Activated CD4-positive, alpha-beta T cell treated with anti-CD3 and anti-CD28 coated beads, Interleukin-2, amount 50 U/mL, for 48 hours (primary cell): ENCODE measurements around the gene ABI3BP.
"Not testable (repeated sequence)": the region's sequence is repeated elsewhere in the genome, so short reads cannot be mapped to it uniquely, and the experiment has no call there.

ENCODE experiments used
- DNase-seq, 2 experiments: peaks; one replicate each; pipeline ENCODE4 v3.0.0-alpha.2; 2020

ABI3BP gene

DNA sequence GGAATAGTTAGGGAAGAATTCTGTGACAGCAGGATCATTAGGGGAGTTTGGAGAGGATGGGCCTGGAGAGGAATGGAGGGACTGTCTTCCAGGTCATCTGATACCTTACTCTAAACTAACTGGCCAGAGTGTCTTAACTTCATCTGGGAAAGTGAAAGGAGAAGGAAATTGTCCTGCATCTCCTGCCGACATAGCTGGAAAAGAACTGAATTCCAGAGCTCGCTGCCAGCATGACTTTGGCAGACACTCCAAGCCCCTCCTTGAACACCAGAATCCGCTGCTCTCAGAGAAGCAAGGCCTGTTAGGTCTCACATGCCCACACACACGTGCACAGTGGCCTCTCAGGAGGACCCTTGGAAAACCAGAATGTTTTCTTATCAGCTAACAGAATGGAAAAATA is 10.5 kb downstream of the ABI3BP start:
- DNase-seq, result no peak

DNA sequence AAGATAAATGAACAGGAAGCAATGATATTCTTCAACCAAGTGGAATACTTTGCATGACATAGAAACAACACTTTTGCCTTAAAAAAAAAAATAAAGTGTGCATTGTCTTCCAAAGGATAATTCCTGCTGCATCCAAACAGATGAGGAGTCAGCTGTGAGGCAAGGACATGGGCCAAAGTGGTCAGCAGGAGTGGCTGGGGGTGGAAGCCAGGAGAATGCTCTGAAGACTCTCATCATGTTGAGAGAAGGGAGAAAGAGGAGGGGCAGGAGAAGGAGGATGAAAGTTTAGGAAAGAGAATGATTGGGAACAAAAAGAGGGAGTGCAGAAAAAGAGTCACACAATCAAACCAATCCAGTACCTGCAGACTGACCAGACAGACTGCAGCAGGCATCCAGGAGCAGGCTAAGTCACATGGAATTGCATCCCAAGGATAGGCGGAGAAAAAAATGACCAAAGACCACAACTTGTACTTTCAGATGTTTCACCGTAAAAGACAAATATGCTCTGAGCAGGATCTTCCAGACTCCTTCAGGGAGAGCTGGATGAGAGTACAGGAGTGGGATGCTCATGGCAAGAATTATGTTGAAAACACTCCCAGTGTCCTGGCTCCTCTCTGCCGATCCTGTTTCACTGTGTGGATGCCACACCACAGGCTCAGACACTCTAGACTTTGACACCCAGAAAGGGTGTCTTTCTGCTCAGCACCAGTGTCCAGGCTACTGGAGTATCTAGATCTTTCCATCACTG is 11.9 kb downstream of the ABI3BP start:
- DNase-seq, result no peak

DNA sequence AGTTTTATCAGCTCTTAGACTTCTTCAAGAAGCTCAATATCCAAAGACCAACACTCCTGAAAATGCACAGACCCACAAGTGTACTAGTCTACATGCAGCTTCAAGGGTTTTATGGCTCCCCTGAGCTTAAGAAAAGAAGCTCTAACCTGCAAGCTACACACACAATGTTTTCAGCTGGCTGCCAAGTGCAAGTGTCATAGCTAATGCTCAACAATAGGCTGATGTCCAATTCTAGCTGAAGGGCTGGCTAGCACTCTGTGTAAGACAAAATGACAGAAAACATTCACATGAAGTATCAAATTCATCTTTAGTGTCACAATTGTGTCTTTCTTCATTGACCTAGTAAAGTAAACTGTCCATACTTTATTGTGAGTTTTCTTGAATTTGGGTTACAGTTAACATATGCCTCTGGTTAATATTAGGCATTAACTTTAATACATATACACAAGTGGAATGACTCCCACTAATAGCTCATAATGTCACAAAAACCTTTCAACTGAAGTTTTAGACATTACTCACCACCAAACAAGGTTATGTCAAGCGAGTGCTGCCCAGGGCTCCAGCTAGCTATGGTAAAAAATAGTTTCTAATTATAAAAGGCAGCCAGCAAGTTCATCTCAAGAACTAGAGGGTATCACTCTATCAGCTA is 15.1 kb downstream of the ABI3BP start:
- DNase-seq, result no peak

DNA sequence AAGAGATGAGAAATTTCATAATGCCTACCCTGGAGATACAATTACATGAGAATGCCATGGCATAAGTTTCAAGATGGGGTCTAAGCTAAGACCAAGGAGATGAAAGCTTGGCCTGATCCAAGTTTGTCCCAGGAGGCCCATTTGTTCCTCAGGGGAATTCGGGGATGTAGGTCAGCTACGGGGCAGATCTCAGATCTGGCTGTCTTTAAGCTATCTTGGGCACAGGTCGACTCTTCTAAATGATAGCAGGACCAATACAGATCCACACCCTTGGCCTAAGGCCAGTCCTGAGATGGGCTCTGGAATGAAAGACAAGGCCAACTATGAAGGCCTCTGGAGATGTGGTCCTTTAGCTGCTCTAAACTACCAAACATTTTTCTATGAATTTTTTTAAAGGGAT is 16.6 kb downstream of the ABI3BP start:
- no peak for DNase-seq

DNA sequence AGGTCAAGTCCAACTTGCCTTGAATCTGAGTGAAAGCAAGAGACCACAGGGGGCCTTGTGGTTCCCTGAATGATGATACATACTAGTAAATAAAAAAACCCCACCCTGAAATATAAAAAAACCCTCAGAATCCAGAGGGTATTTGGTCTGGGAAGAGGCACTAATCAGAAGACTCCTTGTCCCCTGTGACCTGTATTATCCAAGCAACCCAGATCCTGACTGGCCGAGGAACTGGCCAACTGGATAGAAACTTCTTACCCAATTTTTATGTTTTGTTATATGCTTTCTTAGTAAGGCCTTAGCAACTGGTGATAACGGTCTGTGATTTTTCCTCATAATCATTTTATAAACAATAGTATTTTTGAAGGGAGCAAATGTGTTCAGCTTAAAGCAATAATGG is 17.5 kb downstream of the ABI3BP start:
- no peak for DNase-seq

DNA sequence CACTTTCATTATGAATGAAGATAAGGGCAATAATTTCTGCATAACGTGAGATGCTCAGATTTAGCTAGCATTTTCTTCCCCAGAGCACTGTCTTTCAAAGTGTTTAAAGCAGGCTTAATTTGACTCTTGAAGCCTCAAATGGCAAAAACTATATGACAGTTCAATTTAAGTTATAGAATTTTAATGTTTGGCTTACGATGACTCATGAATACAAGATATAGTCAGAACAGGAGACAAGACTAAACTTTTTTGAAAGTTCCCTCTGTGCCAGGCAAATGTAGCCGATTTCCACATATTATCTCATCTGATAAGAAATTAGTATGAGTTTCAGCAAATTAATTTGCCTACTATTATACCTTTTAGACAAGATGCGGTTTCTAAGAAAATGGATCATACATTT is 19.6 kb downstream of the ABI3BP start:
- no peak for DNase-seq

DNA sequence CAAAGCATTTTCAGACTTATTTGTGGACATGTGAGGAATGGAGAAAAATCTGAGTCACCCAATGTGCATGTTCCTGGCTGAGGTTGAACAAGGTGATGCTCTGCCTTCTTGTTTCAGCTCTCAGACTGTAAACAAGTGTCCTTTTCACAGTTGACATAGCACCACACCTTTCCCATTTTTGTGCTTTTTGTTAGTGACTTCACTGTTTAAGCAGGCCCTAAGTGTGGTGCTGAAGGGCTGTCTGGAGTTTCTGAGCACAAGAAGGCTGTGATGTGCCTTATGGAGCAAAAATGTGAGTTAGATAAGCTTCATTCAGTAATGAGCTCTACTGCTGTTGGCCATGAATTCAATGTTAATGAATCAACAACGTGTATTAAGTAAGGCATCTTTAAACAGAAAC is 20.4 kb downstream of the ABI3BP start:
- no peak for DNase-seq

DNA sequence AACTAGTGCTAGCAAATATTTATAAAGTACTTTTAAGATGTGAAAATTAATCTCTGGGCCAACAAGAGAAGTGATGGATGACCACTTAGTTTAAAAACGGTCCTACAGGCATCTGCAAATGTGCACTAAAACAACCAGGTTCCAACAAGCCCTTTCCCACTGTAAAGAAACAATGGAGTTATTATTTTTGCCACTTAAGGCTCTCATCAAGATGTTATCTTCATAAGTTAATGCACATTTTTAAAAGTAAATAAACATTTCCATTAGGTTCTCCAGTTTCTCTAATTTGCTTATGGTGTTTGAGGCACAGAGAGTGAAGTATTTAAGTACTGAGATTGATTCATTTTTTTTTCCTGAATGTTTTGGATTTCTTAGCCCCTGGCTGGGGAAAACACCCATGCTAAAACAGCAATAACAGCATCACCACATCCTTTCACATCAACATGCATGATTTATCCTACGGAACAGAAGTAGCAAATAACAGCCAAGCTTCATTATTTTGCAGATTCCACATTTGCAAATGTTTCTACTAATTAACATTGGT is 20.8 kb downstream of the ABI3BP start:
- no peak for DNase-seq

DNA sequence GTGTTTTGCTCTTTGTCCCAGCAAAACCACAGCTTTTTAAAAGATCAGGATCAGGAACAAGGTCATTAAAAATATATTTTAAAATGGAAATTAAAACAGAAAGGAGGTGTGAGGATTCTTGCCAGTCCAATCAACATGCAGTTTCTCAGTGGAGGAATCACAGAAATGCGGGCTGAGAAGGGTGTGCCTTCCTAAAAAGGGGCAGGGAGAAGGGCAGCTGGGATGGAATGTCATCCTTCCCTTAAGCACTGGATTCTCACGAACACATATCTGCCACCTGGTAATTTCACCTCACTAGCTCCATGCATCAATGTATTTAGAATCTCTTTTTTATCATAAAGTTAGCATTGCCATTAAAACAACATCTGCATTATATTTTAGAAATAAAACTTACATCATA is 21.4 kb downstream of the ABI3BP start:
- no peak for DNase-seq

DNA sequence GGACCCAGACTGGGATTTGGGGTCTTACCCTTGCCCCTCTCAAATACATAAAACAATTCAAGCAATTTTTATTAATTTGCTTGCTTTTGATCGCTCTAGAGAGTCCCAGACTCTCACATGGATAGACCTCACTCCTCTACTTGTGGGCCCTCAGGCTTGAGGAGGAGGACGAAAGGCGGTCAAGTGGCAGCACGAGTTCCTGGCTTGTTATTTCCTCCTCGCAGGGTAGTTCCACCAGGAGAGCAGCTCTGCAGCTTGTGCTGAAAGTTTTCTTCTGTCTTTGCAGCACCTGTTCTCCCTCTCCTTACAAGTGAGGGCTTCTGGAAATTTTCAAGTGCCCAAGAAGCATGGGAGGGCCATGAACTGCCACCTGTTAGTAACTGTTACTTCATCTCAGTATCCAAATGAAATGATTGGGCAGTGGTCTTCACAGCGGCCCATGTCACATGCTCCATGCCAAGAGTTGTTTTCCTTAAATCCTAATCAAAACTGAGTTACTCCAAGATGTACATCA is 22.7 kb downstream of the ABI3BP start:
- DNase-seq, result no peak

DNA sequence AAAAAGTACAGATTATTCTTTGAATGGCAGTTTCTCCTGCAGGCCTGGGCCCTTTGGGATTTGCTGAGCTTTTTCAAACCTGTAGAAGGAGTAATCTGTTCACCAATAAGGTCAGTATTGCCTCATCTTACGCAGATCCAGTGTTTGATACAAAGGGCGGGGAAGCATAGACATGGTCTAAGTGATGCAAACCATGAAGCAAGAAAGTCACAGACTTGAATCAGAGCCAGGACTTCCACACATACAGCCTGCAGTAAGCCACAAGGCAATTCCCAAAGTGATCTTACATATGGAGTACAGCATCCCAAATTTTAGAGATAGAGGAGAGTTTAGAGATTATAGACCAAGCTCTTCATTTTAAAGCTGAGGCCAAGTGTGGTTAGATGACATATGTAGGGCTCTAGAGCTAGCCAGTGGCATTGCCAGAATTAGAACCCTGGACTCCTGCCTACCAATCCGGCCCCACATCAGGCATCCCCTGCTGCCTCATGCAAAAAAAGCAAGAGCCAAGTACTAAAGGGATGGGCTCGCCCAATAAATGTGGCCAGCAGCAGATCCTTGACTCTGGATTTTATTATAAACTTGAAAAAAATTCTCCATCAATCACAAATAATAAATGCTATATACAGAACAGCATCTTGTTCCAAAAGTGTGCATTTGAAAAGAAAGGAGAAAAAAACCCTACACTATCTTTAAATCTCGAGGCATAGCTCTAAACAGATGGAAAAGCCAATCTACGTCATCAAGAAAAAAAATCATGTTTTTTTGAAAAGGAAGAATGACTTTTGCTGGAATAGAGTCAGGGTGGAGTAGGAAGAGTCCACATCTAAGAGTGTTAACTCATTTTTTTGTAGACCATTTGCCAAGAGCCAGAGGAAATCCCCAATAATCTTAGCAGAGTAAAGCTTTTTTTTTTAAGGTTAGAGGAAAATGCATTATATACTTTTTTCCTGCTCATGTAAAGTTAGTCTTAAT is 24.0 kb downstream of the ABI3BP start:
- DNase-seq, result no peak

DNA sequence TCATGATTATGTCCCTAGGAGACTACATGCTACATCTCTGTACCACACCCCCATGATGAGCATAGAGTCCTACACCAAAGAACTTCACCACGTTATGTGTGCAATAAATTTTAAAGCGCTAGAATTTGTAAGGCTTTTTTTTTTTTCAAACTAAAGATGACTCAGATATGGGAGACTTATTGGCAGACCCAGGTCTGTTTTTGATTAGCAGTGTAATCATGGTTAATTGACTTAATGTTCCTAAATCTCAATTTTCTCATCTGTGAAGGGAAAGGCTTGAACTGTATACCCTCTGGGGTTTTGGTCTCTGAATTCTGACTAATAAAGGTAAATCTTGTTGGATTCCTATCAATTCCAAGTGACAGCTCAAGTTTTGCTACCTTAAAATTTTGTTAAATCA is 26.4 kb downstream of the ABI3BP start:
- DNase-seq, result no peak

DNA sequence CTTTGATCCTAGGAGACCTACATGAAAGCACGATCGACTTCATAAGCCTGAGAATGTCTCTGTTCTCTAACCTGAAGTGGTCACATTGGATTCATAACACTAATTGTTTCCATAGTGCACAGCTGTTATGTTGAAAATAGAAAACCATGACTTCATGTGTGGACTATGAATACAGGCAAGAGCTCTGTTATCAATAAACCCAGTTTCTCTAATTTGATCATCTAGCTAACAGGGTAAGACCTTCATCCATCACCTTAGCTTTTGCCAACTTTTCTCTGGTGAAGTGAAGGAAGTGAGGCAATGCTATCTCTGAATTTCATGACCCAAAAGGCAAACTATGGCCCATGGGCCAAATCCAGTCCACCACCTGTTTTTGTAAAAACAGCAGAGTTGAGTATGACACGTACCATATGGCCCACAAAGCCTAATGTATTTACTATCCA is 27.2 kb downstream of the ABI3BP start:
- DNase-seq, result no peak

DNA sequence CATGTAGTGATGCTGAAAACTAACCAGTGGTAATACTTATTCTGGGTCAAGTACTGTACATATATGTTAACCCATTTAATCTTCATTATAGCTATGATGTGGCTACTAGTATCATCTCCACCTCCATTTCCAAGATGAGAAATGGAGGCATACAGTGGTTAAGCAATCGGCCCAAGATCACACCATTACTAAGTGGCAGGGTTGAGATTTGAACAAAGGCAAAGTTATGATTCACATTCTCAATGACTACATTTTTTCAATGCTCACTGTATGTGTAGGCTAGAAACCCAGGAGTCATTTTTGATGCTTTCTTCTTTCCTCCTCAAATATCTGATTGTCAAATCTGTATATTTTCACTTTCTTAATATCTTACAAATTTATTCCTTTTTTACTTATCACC is 30.2 kb downstream of the ABI3BP start:
- no peak for DNase-seq

DNA sequence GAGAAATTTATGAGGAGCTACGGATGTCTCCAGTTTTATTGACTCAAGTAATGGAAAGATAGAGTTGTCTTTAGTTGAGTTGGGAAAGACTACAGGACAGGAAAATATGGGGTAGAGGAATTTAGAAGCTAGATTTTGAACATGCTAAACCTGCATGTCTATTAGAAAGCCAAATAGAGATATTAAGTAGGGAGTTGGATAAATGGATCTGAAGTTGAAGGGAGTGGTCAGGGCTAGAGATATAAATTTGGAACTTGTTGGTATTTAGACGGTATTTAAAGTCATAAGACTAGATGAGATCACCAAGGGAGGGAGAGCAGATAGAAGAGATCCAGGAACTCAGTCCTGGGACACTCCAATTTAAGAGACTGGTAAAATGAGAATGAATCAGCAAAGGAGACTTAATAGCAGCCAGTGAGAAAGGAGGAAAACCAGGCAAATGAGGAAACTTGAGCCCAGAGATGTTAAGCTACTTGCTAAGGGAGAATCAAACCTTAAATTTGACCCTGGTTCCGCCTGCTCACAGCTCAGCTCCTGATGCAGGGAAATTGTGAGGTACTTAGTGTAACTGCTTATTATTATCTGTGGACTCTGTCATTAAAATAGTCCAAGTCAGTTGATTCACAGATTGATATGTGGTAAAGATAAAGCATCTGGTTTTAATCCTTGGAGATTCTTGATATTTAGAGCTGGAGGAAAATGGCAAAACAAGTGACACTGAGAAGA is 35.8 kb downstream of the ABI3BP start:
- DNase-seq, result no peak

DNA sequence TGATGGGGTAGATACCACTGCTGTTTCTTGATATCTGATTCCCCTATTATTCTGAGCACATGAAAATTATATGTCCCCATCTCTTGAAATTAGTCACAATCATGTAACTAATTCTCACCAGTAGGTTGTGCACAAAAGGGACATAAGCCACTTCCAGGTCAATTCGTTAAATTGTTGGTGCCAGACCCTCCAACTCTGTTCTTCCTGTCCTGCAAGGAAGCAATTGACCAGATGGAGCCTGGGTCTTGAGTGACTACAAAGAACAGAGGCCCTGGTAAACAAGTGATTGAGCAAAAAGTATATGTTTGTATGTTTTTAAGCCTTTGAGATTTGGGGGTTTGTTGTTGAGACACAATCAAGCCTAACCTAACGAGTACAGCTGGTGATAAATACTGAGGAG is 36.9 kb downstream of the ABI3BP start:
- no peak for DNase-seq

DNA sequence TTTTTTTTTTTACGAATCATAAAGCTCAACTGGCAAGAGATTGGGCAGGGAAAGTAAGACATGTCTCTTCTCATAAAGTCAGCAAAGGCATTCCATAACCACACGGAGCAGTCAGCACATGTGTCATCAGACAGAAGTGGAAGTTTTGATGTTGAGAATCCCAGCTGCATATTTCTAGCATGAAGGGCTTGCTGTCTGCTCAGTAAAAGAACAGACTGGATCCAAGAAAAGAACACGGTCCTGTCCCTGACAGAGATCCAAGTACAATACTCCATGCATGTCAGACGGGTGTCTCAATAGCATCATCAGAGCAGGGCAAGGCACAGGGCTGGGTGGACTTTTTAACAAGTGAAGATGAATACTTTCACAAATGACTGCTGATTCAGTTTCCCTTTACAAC is 38.2 kb downstream of the ABI3BP start:
- DNase-seq, result no peak

DNA sequence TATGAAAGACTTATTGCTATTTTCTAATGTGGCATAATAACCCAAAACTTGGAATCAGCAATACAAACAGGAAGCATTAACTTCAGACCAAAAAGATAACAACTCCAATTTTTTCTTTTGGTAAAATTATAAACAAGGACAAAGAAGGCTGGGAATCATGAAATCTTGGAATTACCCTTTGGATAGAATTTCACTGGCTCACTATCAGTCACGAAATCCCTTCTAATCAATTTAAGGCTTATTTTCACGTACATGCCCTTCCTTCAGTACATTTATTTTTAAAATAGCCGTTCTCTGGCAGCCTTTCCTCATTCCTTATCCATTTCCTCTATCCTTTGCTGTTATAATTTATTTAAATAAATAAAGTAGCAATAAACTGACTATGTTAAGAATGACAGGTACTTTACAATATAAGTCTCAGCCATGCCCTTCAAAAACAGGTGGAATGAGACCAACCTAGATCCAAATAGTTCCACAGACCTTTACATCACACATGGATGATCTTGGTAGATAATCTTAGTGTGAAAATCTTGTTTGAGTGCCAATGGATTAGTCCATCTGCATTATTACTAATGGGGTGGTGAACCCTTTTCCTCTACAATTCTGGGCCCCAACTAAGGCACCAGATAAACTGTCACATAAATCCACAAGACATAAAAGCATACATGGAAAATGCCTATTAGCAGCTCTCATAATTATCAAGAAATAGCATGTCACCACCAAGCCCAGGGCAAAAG is 38.9 kb downstream of the ABI3BP start:
- no peak for DNase-seq

DNA sequence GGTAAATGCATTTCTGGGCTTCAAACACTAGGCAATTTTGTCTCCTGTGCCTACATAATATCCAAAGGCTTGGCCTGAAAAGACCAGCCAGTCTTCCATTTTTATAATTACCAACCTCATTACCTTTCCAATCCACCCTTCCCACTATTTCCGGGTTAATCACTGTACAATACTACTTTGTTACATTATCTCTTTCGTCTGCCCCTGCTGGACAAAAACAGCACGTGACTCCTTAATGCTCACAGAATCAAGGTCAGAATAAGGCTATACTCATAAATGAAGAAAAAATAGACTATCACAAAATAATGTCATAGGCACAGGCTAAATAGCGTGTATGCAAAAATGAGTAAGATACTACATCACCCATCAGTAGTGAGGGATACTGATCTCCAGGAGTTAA is 40.1 kb downstream of the ABI3BP start:
- DNase-seq, result no peak

DNA sequence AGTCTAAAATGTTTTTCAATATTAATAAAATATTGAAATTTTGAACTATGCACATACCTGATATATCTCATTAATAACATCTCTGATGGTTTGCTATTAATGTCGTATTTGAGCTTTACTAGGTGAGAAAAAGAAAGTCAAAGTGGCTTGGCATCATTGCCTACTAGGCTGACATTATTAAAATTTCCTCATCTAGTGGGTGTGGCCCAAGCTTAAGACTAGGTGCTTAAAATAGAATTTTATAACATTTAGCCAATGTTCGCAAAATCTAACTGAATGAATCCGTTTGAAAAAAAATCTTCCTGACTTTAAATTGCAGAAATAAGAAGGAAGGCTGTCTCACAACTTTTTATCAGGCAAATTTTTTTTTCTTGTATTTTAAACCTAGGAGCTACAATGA is 46.1 kb downstream of the ABI3BP start:
- DNase-seq, result no peak

DNA sequence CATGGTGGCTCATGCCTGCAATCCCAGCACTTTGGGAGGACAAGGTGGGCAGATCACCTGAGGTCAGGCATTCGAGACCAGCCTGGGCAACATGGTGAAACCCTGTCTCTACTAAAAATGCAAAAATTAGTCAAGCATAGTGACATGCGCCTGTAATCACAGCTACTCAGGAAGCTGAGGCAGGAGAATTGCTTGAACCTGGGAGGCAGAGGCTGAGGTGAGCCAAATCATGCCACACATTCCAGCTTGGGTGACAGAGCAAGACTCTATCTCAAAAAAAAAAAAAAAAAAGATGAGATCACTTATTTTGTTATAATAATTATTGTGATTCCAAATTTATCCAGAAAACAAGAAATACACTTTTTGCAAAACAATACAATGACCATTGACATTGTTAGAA is 47.1 kb downstream of the ABI3BP start:
- not testable (repeated sequence) for DNase-seq

DNA sequence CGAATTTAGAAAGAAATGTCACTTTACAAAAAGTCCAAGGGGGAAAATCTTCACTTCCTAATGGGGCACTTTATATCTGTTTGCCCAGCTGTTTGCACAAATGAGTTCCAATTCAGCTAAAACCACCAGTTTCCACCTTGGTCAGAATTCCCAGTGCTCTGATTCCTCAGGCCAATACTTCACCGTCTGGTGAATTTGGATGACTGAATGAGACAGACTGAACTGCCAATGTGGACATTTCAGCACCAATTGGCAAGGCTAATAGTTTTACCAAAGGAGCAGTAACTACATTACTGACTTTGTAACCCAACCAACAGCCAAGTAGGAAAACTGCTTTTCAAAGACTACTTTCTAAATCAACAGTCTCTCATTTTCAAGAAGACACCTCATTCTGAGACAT is 51.8 kb downstream of the ABI3BP start:
- DNase-seq, result no peak
